Keratinocyte (primary cell): ENCODE data around the gene RAB35. TPM values are rescaled to one million over a fixed set of nuclear protein-coding genes. Genes with fewer than 3 reads are reported as not detected.

ENCODE experiments used
- DNase-seq: peaks from one replicate; pipeline ENCODE4 v3.0.0-alpha.2; 2011; ENCODE audit warnings: low read depth, missing footprints, low spot score
- FAIRE-seq: peaks from 2 replicates; lab custom pipeline; 2011; peaks lifted over from hg19 to GRCh38; lab: Jason Lieb, UNC
- H2AFZ ChIP-seq: 2 replicates; pipeline ENCODE4 v1.6.0; 2012; ENCODE audit warnings: low read length, control low read depth, inconsistent platforms; ENCODE audit not compliant: control insufficient read depth
- H3K27ac ChIP-seq: 2 replicates; pipeline ENCODE4 v1.5.1; 2011; ENCODE audit warnings: low read length; ENCODE audit not compliant: control insufficient read depth, insufficient read depth
- H3K27me3 ChIP-seq: 3 replicates; pipeline ENCODE4 v1.6.0; 2011; ENCODE audit warnings: low read length; ENCODE audit not compliant: control insufficient read depth, insufficient read depth; ENCODE audit errors: extremely low read depth
- H3K36me3 ChIP-seq, 2 experiments: 2 replicates in 1 of 2; 3 replicates in 1 of 2; pipeline ENCODE4 v1.5.1; 2011; ENCODE audit warnings: low read length in 2 of 2, mild to moderate bottlenecking in 1 of 2; ENCODE audit not compliant: control insufficient read depth in 2 of 2, insufficient read depth in 2 of 2; ENCODE audit errors: extremely low read depth in 1 of 2
- H3K4me1 ChIP-seq: 3 replicates; pipeline ENCODE4 v1.5.1; 2011; ENCODE audit warnings: low read length; ENCODE audit not compliant: control insufficient read depth, insufficient read depth; ENCODE audit errors: extremely low read depth
- H3K4me2 ChIP-seq: 3 replicates; pipeline ENCODE4 v1.6.0; 2011; ENCODE audit warnings: low read depth, low read length; ENCODE audit not compliant: control insufficient read depth, insufficient read depth; ENCODE audit errors: extremely low read depth
- H3K4me3 ChIP-seq, 3 experiments: fragments of 200-600 bp in 1 of 3; sonication (generic) in 1 of 3; 2 replicates in 2 of 3; 3 replicates in 1 of 3; pipeline ENCODE4 v1.5.1; 2011 to 2016; ENCODE audit warnings: low read length in 3 of 3, mild to moderate bottlenecking in 3 of 3, control low read depth in 2 of 3, inconsistent platforms in 1 of 3, low read depth in 1 of 3, mixed read lengths in 1 of 3, mixed run types in 1 of 3, moderate library complexity in 1 of 3; ENCODE audit not compliant: control insufficient read depth in 2 of 3, insufficient read depth in 2 of 3; ENCODE audit errors: extremely low read depth in 1 of 3
- H3K79me2 ChIP-seq: 2 replicates; pipeline ENCODE4 v1.6.0; 2012; ENCODE audit warnings: low read length; ENCODE audit not compliant: control insufficient read depth, insufficient read depth
- H3K9ac ChIP-seq: 3 replicates; pipeline ENCODE4 v1.6.0; 2011; ENCODE audit warnings: low read length; ENCODE audit not compliant: control insufficient read depth, insufficient read depth; ENCODE audit errors: extremely low read depth
- H3K9me1 ChIP-seq: 3 replicates; pipeline ENCODE4 v1.6.0; 2011; ENCODE audit warnings: low read length; ENCODE audit not compliant: control insufficient read depth, insufficient read depth; ENCODE audit errors: extremely low read depth
- H3K9me3 ChIP-seq: 2 replicates; pipeline ENCODE4 v1.5.1; 2012; ENCODE audit warnings: low read depth, low read length; ENCODE audit not compliant: control insufficient read depth
- H4K20me1 ChIP-seq: 3 replicates; pipeline ENCODE4 v1.6.0; 2011; ENCODE audit warnings: low read length; ENCODE audit not compliant: control insufficient read depth, insufficient read depth; ENCODE audit errors: extremely low read depth
- EZH2 ChIP-seq: IDR thresholded peaks from one replicate; pipeline ENCODE4 v1.6.1; 2012; ENCODE audit warnings: inconsistent platforms, mild to moderate bottlenecking, low read length, moderate library complexity
- dilution Hi-C: fragments of 300-500 bp; cut with MboI; formaldehyde crosslinking; loops from one replicate; pipeline ENCODE4 v1.7.0; 2020; ENCODE audit warnings: low sequenced_read_pairs; ENCODE audit not compliant: extremely low pct_ligation_motif_present
- polyA plus RNA-seq, 5 experiments: library from polyadenylated mRNA; depleted of rRNA in 3 of 5; stranded (reverse) in 3 of 5; stranded (forward) in 1 of 5; unstranded in 1 of 5; fragments of >200 nt; gene quantifications; 1 replicate in 1 of 5; 2 replicates in 3 of 5; 3 replicates in 1 of 5; pipeline versions ENCODE4 v1.2.1 to v1.2.3, GENCODE V29; 2011 to 2012; ENCODE audit warnings: missing spikeins in 2 of 5, low read depth in 1 of 5, low replicate concordance in 1 of 5
- TF ChIP-seq, protein P1 (sequence below), 3 experiments: IDR thresholded peaks in 1 of 3; conservative IDR thresholded peaks in 1 of 3; optimal IDR thresholded peaks in 1 of 3; 2 replicates in 2 of 3; 3 replicates in 1 of 3; pipeline versions ENCODE3 to v1.5.1; 2011; ENCODE audit warnings: low read length in 3 of 3, mild to moderate bottlenecking in 3 of 3, moderate library complexity in 2 of 3, control low read depth in 1 of 3, inconsistent platforms in 1 of 3; ENCODE audit not compliant: insufficient read depth in 2 of 3; ENCODE audit errors: extremely low read depth in 1 of 3

The RAB35 gene
- polyA plus RNA-seq, 1 donor (not counting 4 experiments of a cell fraction or from before 2014, with no cell fraction given): 68.4 TPM

- H4K20me1 ChIP-seq: no peaks in the 10 kb centered on the region
- no peak for DNase-seq
- dilution Hi-C loops: no loop called here
- H3K4me2 ChIP-seq: no peak overlapping the region
- TF ChIP-seq EZH2: no peak
- TF ChIP-seq, protein P1, sequence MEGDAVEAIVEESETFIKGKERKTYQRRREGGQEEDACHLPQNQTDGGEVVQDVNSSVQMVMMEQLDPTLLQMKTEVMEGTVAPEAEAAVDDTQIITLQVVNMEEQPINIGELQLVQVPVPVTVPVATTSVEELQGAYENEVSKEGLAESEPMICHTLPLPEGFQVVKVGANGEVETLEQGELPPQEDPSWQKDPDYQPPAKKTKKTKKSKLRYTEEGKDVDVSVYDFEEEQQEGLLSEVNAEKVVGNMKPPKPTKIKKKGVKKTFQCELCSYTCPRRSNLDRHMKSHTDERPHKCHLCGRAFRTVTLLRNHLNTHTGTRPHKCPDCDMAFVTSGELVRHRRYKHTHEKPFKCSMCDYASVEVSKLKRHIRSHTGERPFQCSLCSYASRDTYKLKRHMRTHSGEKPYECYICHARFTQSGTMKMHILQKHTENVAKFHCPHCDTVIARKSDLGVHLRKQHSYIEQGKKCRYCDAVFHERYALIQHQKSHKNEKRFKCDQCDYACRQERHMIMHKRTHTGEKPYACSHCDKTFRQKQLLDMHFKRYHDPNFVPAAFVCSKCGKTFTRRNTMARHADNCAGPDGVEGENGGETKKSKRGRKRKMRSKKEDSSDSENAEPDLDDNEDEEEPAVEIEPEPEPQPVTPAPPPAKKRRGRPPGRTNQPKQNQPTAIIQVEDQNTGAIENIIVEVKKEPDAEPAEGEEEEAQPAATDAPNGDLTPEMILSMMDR (optimal IDR thresholded peaks at IDR 0.05 in 1 of 3, IDR thresholded peaks at IDR 0.05 in 1 of 3, conservative IDR thresholded peaks at IDR 0.05 in 1 of 3; ENCODE audit: extremely low read depth in 1 of 3, insufficient read depth in 2 of 3, low read length in 3 of 3): no peak
- H2AFZ ChIP-seq: no peak overlapping the region
- H3K9me3 ChIP-seq: no peaks in the 10 kb centered on the region
- H3K27me3 ChIP-seq: no peaks in the 10 kb centered on the region
- no peaks in the 10 kb centered on the region for H3K9me1 ChIP-seq
- no peak overlapping the region for H3K4me3 ChIP-seq
- H3K4me1 ChIP-seq: peaks cover 16% of the 10 kb centered on the region
- no peaks in the 10 kb centered on the region for H3K79me2 ChIP-seq
- no peak for FAIRE-seq
- H3K27ac ChIP-seq: no peak overlapping the region
- peaks cover 4 to 15% of the 10 kb centered on the region in 2 experiments for H3K36me3 ChIP-seq
- no peak overlapping the region for H3K9ac ChIP-seq
Observed at GRCh38 chr12:120089105-120089504, 27.4 kb downstream of the RAB35 start.

DNA sequence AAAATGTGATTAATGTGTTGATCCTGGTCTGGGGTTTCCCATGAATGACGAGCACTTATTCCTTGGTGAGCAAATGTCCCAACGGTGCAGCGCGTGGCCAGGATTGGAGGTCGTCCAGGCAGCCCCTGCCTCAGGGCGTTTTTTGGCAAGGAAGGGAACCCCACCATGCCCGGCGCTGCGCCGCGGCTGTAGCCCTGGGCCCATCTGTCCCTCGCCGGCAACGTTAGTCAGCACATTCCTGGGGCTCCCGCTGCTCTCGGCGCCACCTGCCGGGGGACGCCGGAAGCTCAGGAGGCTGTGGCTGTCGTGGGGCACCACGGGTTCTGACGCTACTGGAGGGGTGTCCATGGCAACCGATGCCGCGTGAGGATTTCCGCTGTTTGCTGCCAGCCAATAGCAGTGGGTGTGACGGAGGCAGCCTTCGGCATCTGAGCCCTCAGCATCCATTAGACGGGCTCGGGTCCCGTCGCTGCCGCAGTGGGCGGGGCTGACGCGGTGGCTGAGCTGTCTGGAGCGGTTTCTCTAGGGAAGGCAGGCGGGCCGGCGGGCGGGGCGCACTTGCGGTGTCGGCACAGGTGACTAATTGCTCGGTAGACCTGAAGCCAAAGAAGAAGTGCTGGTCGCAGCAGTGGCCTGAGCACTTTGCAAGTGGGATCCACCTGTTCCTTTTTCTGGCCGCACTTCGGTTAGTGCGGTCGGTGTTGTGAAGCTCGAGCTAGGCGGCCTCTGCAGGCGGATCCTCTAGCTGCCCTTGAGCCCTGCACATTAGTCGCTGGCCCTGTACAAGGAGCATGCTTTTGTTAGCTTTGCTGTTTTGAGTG lies 29.5 kb downstream of the RAB35 start:
- FAIRE-seq: peak; percentile 51
- no peak for TF ChIP-seq EZH2
- TF ChIP-seq, protein P1 (optimal IDR thresholded peaks at IDR 0.05 in 1 of 3, IDR thresholded peaks at IDR 0.05 in 1 of 3, conservative IDR thresholded peaks at IDR 0.05 in 1 of 3; ENCODE audit: extremely low read depth in 1 of 3, insufficient read depth in 2 of 3, low read length in 3 of 3): peak; percentile 95 to 99 (median 98)
- peak overlapping the region in 2 of 3 experiments; percentile 52 to 62 for H3K4me3 ChIP-seq
- peaks cover 16% of the 10 kb centered on the region for H3K4me1 ChIP-seq
- no peaks in the 10 kb centered on the region for H3K27me3 ChIP-seq
- no peaks in the 10 kb centered on the region for H3K79me2 ChIP-seq
- peak overlapping the region; percentile 59 for H3K9ac ChIP-seq
- peak overlapping the region; percentile 64 for H3K27ac ChIP-seq
- no peaks in the 10 kb centered on the region for H3K9me3 ChIP-seq
- dilution Hi-C loops: no loop called here
- no peaks in the 10 kb centered on the region for H4K20me1 ChIP-seq
- peak overlapping the region; percentile 59 for H2AFZ ChIP-seq
- H3K9me1 ChIP-seq: no peaks in the 10 kb centered on the region
- peak; percentile 92 for DNase-seq
- peak overlapping the region; percentile 88 for H3K4me2 ChIP-seq
- H3K36me3 ChIP-seq: peaks cover 4 to 9% of the 10 kb centered on the region in 2 experiments
